Tibial nerve (tissue), 4 donors: ENCODE data around the gene KCNJ8. TPM values are rescaled to one million over a fixed set of nuclear protein-coding genes. Genes with fewer than 3 reads are reported as not detected.

ENCODE experiments used
- DNase-seq, 2 donors: peaks; one replicate each; pipeline ENCODE4 v3.0.0-alpha.2; 2019; ENCODE audit warnings: low spot score in 2 of 2
- H3K27ac ChIP-seq, 4 donors: fragments of 200-600 bp; sonication (generic) in 3 of 4; one replicate each; pipeline ENCODE4 v1.5.1; 2017 to 2019; ENCODE audit warnings: mild to moderate bottlenecking in 1 of 4
- H3K27me3 ChIP-seq, 2 donors: fragments of 200-600 bp; sonication (generic) in 1 of 2; one replicate each; pipeline versions ENCODE4 v1.5.1 to v1.6.0; 2017 to 2019
- H3K36me3 ChIP-seq, 3 donors: fragments of 200-600 bp; sonication (generic); one replicate each; pipeline ENCODE4 v1.5.1; 2018 to 2019
- H3K4me1 ChIP-seq, 4 donors: fragments of 200-600 bp; sonication (generic) in 3 of 4; one replicate each; pipeline ENCODE4 v1.5.1; 2017 to 2019
- H3K4me3 ChIP-seq, 4 donors: fragments of 200-600 bp; sonication (generic) in 3 of 4; one replicate each; pipeline ENCODE4 v1.5.1; 2017 to 2019; ENCODE audit warnings: mild to moderate bottlenecking in 1 of 4, moderate library complexity in 1 of 4
- H3K9me3 ChIP-seq, 4 donors: fragments of 200-600 bp; sonication (generic) in 3 of 4; one replicate each; pipeline ENCODE4 v1.5.1; 2017 to 2019
- CTCF ChIP-seq, 5 experiments: fragments of 200-600 bp in 3 of 5; fragments of 450-650 bp in 2 of 5; sonication (generic) in 3 of 5; IDR thresholded peaks; one replicate each; pipeline ENCODE4 v1.5.1; 2016 to 2019; ENCODE audit warnings: antibody characterized with exemption in 5 of 5, mild to moderate bottlenecking in 3 of 5, moderate library complexity in 2 of 5
- EP300 ChIP-seq, 2 donors: sonication (generic); formaldehyde crosslinking; IDR thresholded peaks; one replicate each; pipeline ENCODE4 v1.6.1; 2017; ENCODE audit warnings: antibody characterized with exemption in 2 of 2, mild to moderate bottlenecking in 1 of 2
- POLR2A ChIP-seq, 2 donors: fragments of 450-650 bp; IDR thresholded peaks; one replicate each; pipeline ENCODE4 v1.6.1; 2017; ENCODE audit warnings: antibody characterized with exemption in 2 of 2, mild to moderate bottlenecking in 2 of 2, moderate library complexity in 2 of 2
- WGBS, 2 donors: methylation state at CpG; one replicate each; pipeline ENCODE4 v1.1.5; 2018; 5-methylcytosine and 5-hydroxymethylcytosine counted together
- total RNA-seq, 4 donors: library from RNA; depleted of rRNA; stranded (reverse); fragments of >200 nt; gene quantifications; one replicate each; pipeline ENCODE4 v1.1.0, GENCODE V29; 2016

The KCNJ8 gene
- total RNA-seq, 4 donors from 2014 or later: 7.4 to 19.5 (median 12.9) TPM

GRCh38 chr12:21725731-21726130, 48.8 kb downstream of the KCNJ8 start:
- TF ChIP-seq POLR2A (IDR thresholded peaks at IDR 0.05): no peak
- no peak for TF ChIP-seq EP300 (IDR thresholded peaks at IDR 0.05)
- TF ChIP-seq CTCF (IDR thresholded peaks at IDR 0.05): no peak
- Histone ChIP-seq H3K27ac (no peak overlapping the region), H3K4me1 (no peaks in the 10 kb centered on the region), H3K9me3 (no peaks in the 10 kb centered on the region), H3K36me3 (no peaks in the 10 kb centered on the region), H3K27me3 (no peaks in the 10 kb centered on the region), H3K4me3 (no peak overlapping the region)
- DNase-seq: no peak
- whole genome bisulfite sequencing, 2 donors: 73 to 78% methylated on average over 5 of the region's 5 CpGs

GRCh38 chr12:21718944-21719650, 55.4 kb downstream of the KCNJ8 start:
- WGBS, 2 donors: 55 to 62% methylated on average over 3 of the region's 3 CpGs
- no peak overlapping the region for H3K27ac ChIP-seq

GRCh38 chr12:21718403-21718802, 56.1 kb downstream of the KCNJ8 start:
- Histone ChIP-seq H3K27me3 (no peaks in the 10 kb centered on the region), H3K4me1 (no peaks in the 10 kb centered on the region), H3K9me3 (no peaks in the 10 kb centered on the region), H3K36me3 (no peaks in the 10 kb centered on the region), H3K27ac (no peak overlapping the region), H3K4me3 (no peak overlapping the region)
- WGBS, 2 donors: 53 to 64% methylated on average over 1 of the region's 1 CpG
- DNase-seq: no peak
- TF ChIP-seq EP300 (IDR thresholded peaks at IDR 0.05) (no peak), CTCF (IDR thresholded peaks at IDR 0.05) (no peak), POLR2A (IDR thresholded peaks at IDR 0.05) (no peak)

More at GRCh38 chr12:21718944-21719650, 55.4 kb downstream of the KCNJ8 start:
- H3K4me3 ChIP-seq: no peak overlapping the region
- H3K4me1 ChIP-seq: no peaks in the 10 kb centered on the region
- H3K9me3 ChIP-seq: no peaks in the 10 kb centered on the region
- no peak for DNase-seq
- H3K36me3 ChIP-seq: no peaks in the 10 kb centered on the region
- H3K27me3 ChIP-seq: no peaks in the 10 kb centered on the region
- TF ChIP-seq EP300 (IDR thresholded peaks at IDR 0.05): no peak
- TF ChIP-seq CTCF (IDR thresholded peaks at IDR 0.05): no peak
- TF ChIP-seq POLR2A (IDR thresholded peaks at IDR 0.05): no peak

- no peak for TF ChIP-seq EP300 (IDR thresholded peaks at IDR 0.05)
- TF ChIP-seq POLR2A (IDR thresholded peaks at IDR 0.05): no peak
- no peak for TF ChIP-seq CTCF (IDR thresholded peaks at IDR 0.05)
- Histone ChIP-seq H3K27ac (no peak overlapping the region), H3K4me1 (no peaks in the 10 kb centered on the region), H3K36me3 (no peaks in the 10 kb centered on the region), H3K27me3 (no peaks in the 10 kb centered on the region), H3K9me3 (no peaks in the 10 kb centered on the region), H3K4me3 (no peak overlapping the region)
- 65 to 75% methylated on average over 5 of the region's 5 CpGs for WGBS, 2 donors
- DNase-seq: no peak
These were observed 56.7 kb downstream of the KCNJ8 start for GRCh38 chr12:21717767-21718166.

GRCh38 chr12:21715386-21715785, 59.1 kb downstream of the KCNJ8 start:
- Histone ChIP-seq H3K36me3 (no peaks in the 10 kb centered on the region), H3K27ac (no peak overlapping the region), H3K4me1 (peaks cover 0 to 6% (median 0%) of the 10 kb centered on the region in 4 donors), H3K27me3 (no peaks in the 10 kb centered on the region), H3K4me3 (no peak overlapping the region), H3K9me3 (no peaks in the 10 kb centered on the region)
- TF ChIP-seq EP300 (IDR thresholded peaks at IDR 0.05) (no peak), POLR2A (IDR thresholded peaks at IDR 0.05) (no peak), CTCF (IDR thresholded peaks at IDR 0.05) (no peak)
- DNase-seq: no peak
- 53 to 58% methylated on average over 2 of the region's 2 CpGs for WGBS, 2 donors

Other genes starting within 250 kb of the KCNJ8 start
- gene SPX, start 248.4 kb downstream of the KCNJ8 start, total RNA-seq: 1 to 10 TPM in 3 of 4 donors, not detected in 1; 1.5 to 2.4 (median 1.6) TPM
- gene GYS2, start 169.9 kb downstream of the KCNJ8 start, total RNA-seq: under 1 TPM in 2 of 4 donors, not detected in 2; 0.22 to 0.39 TPM
- gene LDHB, start 116.9 kb downstream of the KCNJ8 start, total RNA-seq: 100 to 1,000 TPM; 214 to 283 (median 247) TPM
- gene ABCC9, start 166.7 kb upstream of the KCNJ8 start, total RNA-seq: 10 to 100 TPM; 12.5 to 41.6 (median 27.3) TPM